ENCODE results near the gene SYT8. TPM values are rescaled to one million over a fixed set of nuclear protein-coding genes. Genes with fewer than 3 reads are reported as not detected.

The SYT8 gene
- total and polyA plus RNA-seq, 2 experiments from 2014 or later, result not detected

DNA sequence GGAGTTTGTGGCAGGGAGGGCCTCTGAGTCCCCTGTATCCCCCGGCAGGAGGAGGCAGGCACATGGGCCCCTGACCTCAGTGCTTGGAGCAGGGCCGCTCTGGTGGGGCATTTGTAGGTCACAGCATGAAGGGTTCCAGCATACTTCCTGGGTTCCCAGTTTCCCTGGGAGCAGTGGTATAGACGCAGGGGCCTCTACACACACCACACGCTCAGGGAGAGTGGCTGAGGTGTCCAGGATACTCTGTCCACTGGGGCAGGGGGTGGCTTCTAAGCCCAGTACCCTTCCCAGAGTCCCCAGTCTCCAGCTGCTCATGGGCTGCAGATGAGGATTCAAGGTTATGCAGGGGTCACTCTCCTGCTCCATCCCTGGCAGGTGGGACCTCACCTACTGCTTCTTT, 24.2 kb downstream of the SYT8 start (continued):
- TF ChIP-seq, protein P1, sequence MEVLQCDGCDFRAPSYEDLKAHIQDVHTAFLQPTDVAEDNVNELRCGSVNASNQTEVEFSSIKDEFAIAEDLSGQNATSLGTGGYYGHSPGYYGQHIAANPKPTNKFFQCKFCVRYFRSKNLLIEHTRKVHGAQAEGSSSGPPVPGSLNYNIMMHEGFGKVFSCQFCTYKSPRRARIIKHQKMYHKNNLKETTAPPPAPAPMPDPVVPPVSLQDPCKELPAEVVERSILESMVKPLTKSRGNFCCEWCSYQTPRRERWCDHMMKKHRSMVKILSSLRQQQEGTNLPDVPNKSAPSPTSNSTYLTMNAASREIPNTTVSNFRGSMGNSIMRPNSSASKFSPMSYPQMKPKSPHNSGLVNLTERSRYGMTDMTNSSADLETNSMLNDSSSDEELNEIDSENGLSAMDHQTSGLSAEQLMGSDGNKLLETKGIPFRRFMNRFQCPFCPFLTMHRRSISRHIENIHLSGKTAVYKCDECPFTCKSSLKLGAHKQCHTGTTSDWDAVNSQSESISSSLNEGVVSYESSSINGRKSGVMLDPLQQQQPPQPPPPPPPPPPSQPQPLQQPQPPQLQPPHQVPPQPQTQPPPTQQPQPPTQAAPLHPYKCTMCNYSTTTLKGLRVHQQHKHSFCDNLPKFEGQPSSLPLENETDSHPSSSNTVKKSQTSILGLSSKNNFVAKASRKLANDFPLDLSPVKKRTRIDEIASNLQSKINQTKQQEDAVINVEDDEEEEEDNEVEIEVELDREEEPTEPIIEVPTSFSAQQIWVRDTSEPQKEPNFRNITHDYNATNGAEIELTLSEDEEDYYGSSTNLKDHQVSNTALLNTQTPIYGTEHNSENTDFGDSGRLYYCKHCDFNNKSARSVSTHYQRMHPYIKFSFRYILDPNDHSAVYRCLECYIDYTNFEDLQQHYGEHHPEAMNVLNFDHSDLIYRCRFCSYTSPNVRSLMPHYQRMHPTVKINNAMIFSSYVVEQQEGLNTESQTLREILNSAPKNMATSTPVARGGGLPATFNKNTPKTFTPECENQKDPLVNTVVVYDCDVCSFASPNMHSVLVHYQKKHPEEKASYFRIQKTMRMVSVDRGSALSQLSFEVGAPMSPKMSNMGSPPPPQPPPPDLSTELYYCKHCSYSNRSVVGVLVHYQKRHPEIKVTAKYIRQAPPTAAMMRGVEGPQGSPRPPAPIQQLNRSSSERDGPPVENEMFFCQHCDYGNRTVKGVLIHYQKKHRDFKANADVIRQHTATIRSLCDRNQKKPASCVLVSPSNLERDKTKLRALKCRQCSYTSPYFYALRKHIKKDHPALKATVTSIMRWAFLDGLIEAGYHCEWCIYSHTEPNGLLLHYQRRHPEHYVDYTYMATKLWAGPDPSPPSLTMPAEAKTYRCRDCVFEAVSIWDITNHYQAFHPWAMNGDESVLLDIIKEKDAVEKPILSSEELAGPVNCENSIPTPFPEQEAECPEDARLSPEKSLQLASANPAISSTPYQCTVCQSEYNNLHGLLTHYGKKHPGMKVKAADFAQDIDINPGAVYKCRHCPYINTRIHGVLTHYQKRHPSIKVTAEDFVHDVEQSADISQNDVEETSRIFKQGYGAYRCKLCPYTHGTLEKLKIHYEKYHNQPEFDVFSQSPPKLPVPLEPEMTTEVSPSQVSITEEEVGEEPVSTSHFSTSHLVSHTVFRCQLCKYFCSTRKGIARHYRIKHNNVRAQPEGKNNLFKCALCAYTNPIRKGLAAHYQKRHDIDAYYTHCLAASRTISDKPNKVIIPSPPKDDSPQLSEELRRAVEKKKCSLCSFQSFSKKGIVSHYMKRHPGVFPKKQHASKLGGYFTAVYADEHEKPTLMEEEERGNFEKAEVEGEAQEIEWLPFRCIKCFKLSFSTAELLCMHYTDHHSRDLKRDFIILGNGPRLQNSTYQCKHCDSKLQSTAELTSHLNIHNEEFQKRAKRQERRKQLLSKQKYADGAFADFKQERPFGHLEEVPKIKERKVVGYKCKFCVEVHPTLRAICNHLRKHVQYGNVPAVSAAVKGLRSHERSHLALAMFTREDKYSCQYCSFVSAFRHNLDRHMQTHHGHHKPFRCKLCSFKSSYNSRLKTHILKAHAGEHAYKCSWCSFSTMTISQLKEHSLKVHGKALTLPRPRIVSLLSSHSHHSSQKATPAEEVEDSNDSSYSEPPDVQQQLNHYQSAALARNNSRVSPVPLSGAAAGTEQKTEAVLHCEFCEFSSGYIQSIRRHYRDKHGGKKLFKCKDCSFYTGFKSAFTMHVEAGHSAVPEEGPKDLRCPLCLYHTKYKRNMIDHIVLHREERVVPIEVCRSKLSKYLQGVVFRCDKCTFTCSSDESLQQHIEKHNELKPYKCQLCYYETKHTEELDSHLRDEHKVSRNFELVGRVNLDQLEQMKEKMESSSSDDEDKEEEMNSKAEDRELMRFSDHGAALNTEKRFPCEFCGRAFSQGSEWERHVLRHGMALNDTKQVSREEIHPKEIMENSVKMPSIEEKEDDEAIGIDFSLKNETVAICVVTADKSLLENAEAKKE (CRISPR knock-in tag; IDR thresholded peaks at IDR 0.05), result no peak
- TF ChIP-seq JUNB (IDR thresholded peaks at IDR 0.05; ENCODE audit: unreplicated experiment), result no peak
- TF ChIP-seq ZNF331 (CRISPR knock-in tag; IDR thresholded peaks at IDR 0.05; ENCODE audit: low read depth), result no peak
- TF ChIP-seq, protein P2, sequence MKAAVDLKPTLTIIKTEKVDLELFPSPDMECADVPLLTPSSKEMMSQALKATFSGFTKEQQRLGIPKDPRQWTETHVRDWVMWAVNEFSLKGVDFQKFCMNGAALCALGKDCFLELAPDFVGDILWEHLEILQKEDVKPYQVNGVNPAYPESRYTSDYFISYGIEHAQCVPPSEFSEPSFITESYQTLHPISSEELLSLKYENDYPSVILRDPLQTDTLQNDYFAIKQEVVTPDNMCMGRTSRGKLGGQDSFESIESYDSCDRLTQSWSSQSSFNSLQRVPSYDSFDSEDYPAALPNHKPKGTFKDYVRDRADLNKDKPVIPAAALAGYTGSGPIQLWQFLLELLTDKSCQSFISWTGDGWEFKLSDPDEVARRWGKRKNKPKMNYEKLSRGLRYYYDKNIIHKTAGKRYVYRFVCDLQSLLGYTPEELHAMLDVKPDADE (IDR thresholded peaks at IDR 0.05), result no peak

DNA sequence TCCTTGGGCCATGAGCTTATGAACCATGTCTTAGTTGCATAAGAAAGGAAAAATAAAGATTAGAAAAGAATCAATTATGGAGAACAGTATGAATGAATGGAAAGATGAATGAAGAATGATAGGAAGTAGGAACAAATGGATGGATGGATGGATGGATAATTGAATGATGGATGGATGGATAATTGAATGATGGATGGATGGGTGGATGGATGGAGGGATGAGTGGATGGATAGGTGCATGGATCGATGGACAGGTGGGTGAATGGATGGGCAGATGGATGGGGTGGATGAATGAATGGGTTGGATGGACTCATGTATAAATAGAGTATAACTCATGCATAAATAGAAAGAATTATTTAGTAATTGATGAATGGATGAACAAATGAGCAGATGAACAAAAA, 25.3 kb downstream of the SYT8 start:
- Mint-ChIP-seq H3K9me3 (no peaks in the 10 kb centered on the region), H3K36me3 (ENCODE audit: low read depth) (no peaks in the 10 kb centered on the region), H3K27ac (no peak overlapping the region), H3K27me3 (ENCODE audit: insufficient read depth, low read depth, poor library complexity) (peaks cover 3% of the 10 kb centered on the region), H3K4me3 (no peak overlapping the region), H3K4me1 (no peaks in the 10 kb centered on the region)
- H2AFZ ChIP-seq, result no peak overlapping the region
- H3K36me3 ChIP-seq (ENCODE audit: insufficient read depth), result no peaks in the 10 kb centered on the region
- ATAC-seq (no peak), DNase-seq (ENCODE audit: low spot score) (no peak)
- no peak overlapping the region for H3K4me3 ChIP-seq
- TF ChIP-seq EZH2 (IDR thresholded peaks at IDR 0.05; ENCODE audit: low read depth, unreplicated experiment) (no peak), EZH2phosphoT487 (IDR thresholded peaks at IDR 0.05; ENCODE audit: unreplicated experiment) (no peak), REST (IDR thresholded peaks at IDR 0.05; ENCODE audit: unreplicated experiment) (no peak), STAT1 (IDR thresholded peaks at IDR 0.05; ENCODE audit: unreplicated experiment) (no peak)
- H3F3A ChIP-seq (replicated peaks; ENCODE audit: low read depth), result no peaks in the 10 kb centered on the region
- H3K79me2 ChIP-seq (replicated peaks; ENCODE audit: insufficient read depth), result no peaks in the 10 kb centered on the region
- no peaks in the 10 kb centered on the region for H3K4me1 ChIP-seq (ENCODE audit: insufficient read depth)
- no peaks in the 10 kb centered on the region for H4K20me1 ChIP-seq (replicated peaks; ENCODE audit: insufficient read depth)
- no peak overlapping the region for H3K27ac ChIP-seq (ENCODE audit: low read depth)
- H3K27me3 ChIP-seq (ENCODE audit: insufficient read depth), result no peaks in the 10 kb centered on the region
- no peak overlapping the region for H3K4me2 ChIP-seq
- no peaks in the 10 kb centered on the region for H3K9me2 ChIP-seq (ENCODE audit: insufficient read depth)

Measured in GM23338 (cell line).